ENCODE results near the gene NUTM2G. TPM values are rescaled to one million over a fixed set of nuclear protein-coding genes. Genes with fewer than 3 reads are reported as not detected.
"Not testable (repeated sequence)": the region's sequence is repeated elsewhere in the genome, so short reads cannot be mapped to it uniquely, and the experiment has no call there.

Gene NUTM2G, protein sequence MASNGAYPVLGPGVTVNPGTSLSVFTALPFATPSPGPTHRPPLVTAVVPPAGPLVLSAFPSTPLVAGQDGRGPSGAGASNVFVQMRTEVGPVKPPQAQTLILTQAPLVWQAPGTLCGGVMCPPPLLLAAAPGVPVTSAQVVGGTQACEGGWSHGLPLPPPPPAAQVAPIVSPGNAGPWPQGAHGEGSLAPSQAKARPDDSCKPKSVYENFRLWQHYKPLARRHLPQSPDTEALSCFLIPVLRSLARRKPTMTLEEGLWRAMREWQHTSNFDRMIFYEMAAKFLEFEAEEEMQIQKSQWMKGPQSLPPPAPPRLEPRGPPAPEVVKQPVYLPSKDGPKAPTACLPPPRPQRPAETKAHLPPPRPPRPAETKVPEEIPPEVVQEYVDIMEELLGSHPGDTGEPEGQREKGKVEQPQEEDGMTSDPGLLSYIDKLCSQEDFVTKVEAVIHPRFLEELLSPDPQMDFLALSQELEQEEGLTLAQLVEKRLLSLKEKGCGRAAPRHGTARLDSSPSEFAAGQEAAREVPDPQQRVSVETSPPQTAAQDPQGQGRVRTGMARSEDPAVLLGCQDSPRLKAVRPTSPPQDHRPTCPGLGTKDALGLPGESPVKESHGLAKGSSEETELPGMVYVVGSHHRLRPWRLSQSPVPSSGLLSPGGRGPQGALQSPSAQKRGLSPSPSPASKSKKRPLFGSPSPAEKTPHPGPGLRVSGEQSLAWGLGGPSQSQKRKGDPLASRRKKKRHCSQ
- not detected for total RNA-seq
- not detected for total RNA-seq (2013)
- 0 reads per million in 29 experiments for total RNA-seq

DNA sequence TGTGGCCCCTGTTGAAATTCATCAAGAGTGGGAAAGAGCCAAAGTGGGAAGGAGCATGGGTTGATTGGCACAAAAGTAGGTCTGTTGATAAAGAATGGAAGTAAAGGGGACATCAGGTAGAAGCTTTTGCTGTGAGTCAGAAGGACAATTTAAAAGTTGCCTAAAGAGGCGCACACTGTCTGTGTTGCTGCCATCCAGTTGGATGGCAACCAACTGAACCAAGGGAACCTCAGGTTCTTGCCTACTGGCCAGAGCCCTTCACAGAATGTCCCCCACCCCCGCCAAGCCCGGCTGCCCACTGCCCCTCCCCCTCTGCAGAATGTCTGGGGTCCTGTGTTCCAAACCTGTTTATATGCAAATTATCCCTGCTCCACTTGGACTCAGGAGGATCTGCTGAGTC is at the start of gene NUTM2G:
TSS of gene NUTM2G (plus strand) at position 301 of the 400 bp plus-strand sequence. CDS start 182 bp downstream, outside the sequence.
- H3K4me1 ChIP-seq (ENCODE audit: control insufficient read depth in 1 of 2, extremely low read depth in 1 of 2, insufficient read depth in 2 of 2, low read length in 2 of 2); H3K27ac Mint-ChIP-seq; H3K27ac ChIP-seq (ENCODE audit: low read length); H3K36me3 ChIP-seq (ENCODE audit: control insufficient read depth in 2 of 2, extremely low read depth in 1 of 2, insufficient read depth in 1 of 2, low read length in 1 of 2); CTCF ChIA-PET; POLR2A ChIA-PET; H3K4me1 Mint-ChIP-seq; ATAC-seq (replicated peaks in 1 of 4); DNase-seq; H3K27me3 ChIP-seq (replicated peaks in 1 of 2; ENCODE audit: control insufficient read depth in 2 of 2, extremely low read depth in 1 of 2, insufficient read depth in 2 of 2, low read length in 1 of 2); H3K9me3 Mint-ChIP-seq; H3K9me3 ChIP-seq; H3K27me3 Mint-ChIP-seq; H3K36me3 Mint-ChIP-seq; H3K4me3 ChIP-seq (ENCODE audit: control insufficient read depth in 1 of 2, extremely low read depth in 1 of 2, low read length in 1 of 2); H3K4me3 Mint-ChIP-seq: not testable (repeated sequence)
- WGBS (ENCODE audit: insufficient coverage) = no CpG with 5 or more reads among the region's 3 CpGs

DNA sequence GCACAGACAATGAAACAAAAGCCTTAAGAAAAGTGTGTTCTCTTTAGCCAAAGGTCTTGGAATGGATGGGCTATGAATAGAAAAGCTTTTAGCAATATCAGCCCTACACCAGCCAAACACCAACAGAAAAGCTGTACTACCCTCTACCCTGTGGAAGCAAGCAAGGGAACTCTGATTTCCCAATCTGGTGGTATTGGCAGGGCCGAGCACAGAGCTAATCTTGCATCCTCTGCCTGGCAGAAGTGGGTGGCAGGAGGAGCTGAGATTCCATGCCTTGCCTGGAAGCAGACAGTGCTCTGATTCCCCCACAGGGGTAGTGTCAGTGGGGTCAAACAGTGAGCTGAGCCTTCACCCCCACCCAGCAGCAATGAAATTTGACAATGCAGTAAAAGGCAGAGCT is 44.7 kb upstream of the NUTM2G start:
- Mint-ChIP-seq H3K4me1 (no peaks in the 10 kb centered on the region), H3K4me3 (no peak overlapping the region), H3K27me3 (peaks cover 7 to 9% of the 10 kb centered on the region in 2 donors), H3K9me3 (peaks cover 0 to 8% (median 4%) of the 10 kb centered on the region in 3 donors), H3K27ac (no peak overlapping the region), H3K36me3 (peaks cover 30% of the 10 kb centered on the region)
- no peak for ATAC-seq (replicated peaks in 1 of 4)
- Histone ChIP-seq H3K9me3 (no peaks in the 10 kb centered on the region), H3K27ac (ENCODE audit: low read length) (no peak overlapping the region), H3K4me3 (ENCODE audit: control insufficient read depth in 1 of 2, extremely low read depth in 1 of 2, low read length in 1 of 2) (no peak overlapping the region), H3K4me1 (ENCODE audit: control insufficient read depth in 1 of 2, extremely low read depth in 1 of 2, insufficient read depth in 2 of 2, low read length in 2 of 2) (no peaks in the 10 kb centered on the region), H3K27me3 (replicated peaks in 1 of 2; ENCODE audit: control insufficient read depth in 2 of 2, extremely low read depth in 1 of 2, insufficient read depth in 2 of 2, low read length in 1 of 2) (peaks cover 0 to 3% of the 10 kb centered on the region in 2 experiments), H3K36me3 (ENCODE audit: control insufficient read depth in 2 of 2, extremely low read depth in 1 of 2, insufficient read depth in 1 of 2, low read length in 1 of 2) (no peaks in the 10 kb centered on the region)
- POLR2A ChIA-PET = no interaction called here
- no CpG with 5 or more reads among the region's 1 CpG for WGBS (ENCODE audit: insufficient coverage)
- no peak for DNase-seq
- CTCF ChIA-PET = no interaction called here

DNA sequence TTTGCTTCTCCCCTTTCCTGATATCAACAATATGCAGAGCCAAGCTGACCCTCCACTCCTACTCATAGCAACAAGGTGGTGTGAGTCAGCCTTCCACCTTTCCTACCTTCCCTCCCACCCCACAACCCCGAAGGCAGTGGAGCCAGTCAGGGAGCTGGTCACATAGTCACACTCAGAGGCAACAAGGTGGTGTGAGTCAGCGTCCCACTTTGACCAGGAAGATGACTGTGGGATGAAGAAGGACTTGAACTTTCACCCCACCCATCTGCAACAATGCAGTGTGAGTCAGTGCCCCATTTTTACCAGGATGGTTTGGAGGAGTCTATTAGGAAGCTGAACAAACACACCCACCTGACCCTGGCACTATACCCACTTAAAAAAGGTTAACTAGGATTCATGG is 44.2 kb upstream of the NUTM2G start:
- Mint-ChIP-seq H3K36me3 (peaks cover 32% of the 10 kb centered on the region), H3K27ac (no peak overlapping the region), H3K4me3 (no peak overlapping the region), H3K27me3 (peaks cover 2 to 8% of the 10 kb centered on the region in 2 donors), H3K4me1 (no peaks in the 10 kb centered on the region), H3K9me3 (peaks cover 0 to 8% (median 4%) of the 10 kb centered on the region in 3 donors)
- Histone ChIP-seq H3K4me3 (ENCODE audit: control insufficient read depth in 1 of 2, extremely low read depth in 1 of 2, low read length in 1 of 2) (no peak overlapping the region), H3K27ac (ENCODE audit: low read length) (no peak overlapping the region), H3K27me3 (replicated peaks in 1 of 2; ENCODE audit: control insufficient read depth in 2 of 2, extremely low read depth in 1 of 2, insufficient read depth in 2 of 2, low read length in 1 of 2) (no peaks in the 10 kb centered on the region), H3K4me1 (ENCODE audit: control insufficient read depth in 1 of 2, extremely low read depth in 1 of 2, insufficient read depth in 2 of 2, low read length in 2 of 2) (no peaks in the 10 kb centered on the region), H3K9me3 (no peaks in the 10 kb centered on the region), H3K36me3 (ENCODE audit: control insufficient read depth in 2 of 2, extremely low read depth in 1 of 2, insufficient read depth in 1 of 2, low read length in 1 of 2) (no peaks in the 10 kb centered on the region)
- ChIA-PET CTCF (no interaction called here), POLR2A (no interaction called here)
- ATAC-seq (replicated peaks in 1 of 4) = no peak
- WGBS (ENCODE audit: insufficient coverage) = no CpG with 5 or more reads among the region's 2 CpGs
- no peak for DNase-seq

DNA sequence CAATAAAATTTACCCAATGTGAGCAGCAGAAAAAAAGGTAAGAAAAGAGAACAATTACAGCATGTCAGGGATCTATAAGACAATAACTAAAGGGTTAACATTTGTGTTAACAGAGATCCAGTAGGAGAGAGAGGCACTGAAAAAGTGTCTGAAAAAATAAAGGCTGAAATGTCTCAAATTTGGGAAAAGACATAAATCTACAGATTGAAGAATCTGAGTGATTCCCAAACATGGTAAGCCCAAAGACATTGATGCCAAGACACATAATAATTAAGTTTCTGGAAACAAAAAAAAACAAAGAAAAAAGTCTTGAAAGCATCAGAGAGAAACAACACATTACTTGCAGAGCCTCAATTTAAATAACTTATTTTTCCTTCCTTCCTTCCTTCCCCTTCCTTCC is 43.2 kb upstream of the NUTM2G start:
- no peak overlapping the region for H3K27ac ChIP-seq (ENCODE audit: low read length)
- no peaks in the 10 kb centered on the region for H3K36me3 ChIP-seq (ENCODE audit: control insufficient read depth in 2 of 2, extremely low read depth in 1 of 2, insufficient read depth in 1 of 2, low read length in 1 of 2)
- Mint-ChIP-seq H3K27ac (no peak overlapping the region), H3K4me1 (no peaks in the 10 kb centered on the region), H3K4me3 (no peak overlapping the region), H3K36me3 (peaks cover 39% of the 10 kb centered on the region), H3K9me3 (peaks cover 0 to 8% (median 4%) of the 10 kb centered on the region in 3 donors), H3K27me3 (peaks cover 2 to 3% of the 10 kb centered on the region in 2 donors)
- CTCF ChIA-PET = no interaction called here
- H3K4me1 ChIP-seq (ENCODE audit: control insufficient read depth in 1 of 2, extremely low read depth in 1 of 2, insufficient read depth in 2 of 2, low read length in 2 of 2) = no peaks in the 10 kb centered on the region
- DNase-seq = no peak
- no peaks in the 10 kb centered on the region for H3K9me3 ChIP-seq
- no peak for ATAC-seq (replicated peaks in 1 of 4)
- POLR2A ChIA-PET = no interaction called here
- H3K27me3 ChIP-seq (replicated peaks in 1 of 2; ENCODE audit: control insufficient read depth in 2 of 2, extremely low read depth in 1 of 2, insufficient read depth in 2 of 2, low read length in 1 of 2) = no peaks in the 10 kb centered on the region
- no peak overlapping the region for H3K4me3 ChIP-seq (ENCODE audit: control insufficient read depth in 1 of 2, extremely low read depth in 1 of 2, low read length in 1 of 2)

DNA sequence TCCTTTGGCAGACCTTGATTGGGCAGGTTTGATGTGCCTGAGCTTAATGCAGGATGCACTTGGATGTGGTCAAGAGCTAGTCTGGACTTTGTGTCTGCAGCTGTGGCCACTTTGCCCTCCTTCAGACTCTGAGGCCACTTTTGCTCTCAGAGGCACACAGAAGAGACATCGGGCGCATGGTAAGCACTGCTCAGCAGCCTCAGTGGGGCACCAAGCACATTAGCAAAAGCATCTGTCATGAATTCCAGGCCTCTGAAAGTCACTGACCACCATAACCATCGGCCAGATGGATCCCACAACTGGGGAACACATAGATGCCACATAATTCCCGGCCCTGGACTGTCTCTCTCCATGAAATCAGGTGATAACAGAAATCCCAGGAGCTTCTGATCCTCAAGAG is 40.1 kb upstream of the NUTM2G start:
- peaks cover 53% of the 10 kb centered on the region for H3K36me3 Mint-ChIP-seq
- H3K4me1 Mint-ChIP-seq = no peaks in the 10 kb centered on the region
- no peak overlapping the region for H3K27ac Mint-ChIP-seq
- POLR2A ChIA-PET = no interaction called here
- peaks cover 0 to 8% (median 0%) of the 10 kb centered on the region in 3 donors for H3K9me3 Mint-ChIP-seq
- no peak for ATAC-seq (replicated peaks in 1 of 4)
- Histone ChIP-seq H3K27me3 (replicated peaks in 1 of 2; ENCODE audit: control insufficient read depth in 2 of 2, extremely low read depth in 1 of 2, insufficient read depth in 2 of 2, low read length in 1 of 2) (no peaks in the 10 kb centered on the region), H3K9me3 (no peaks in the 10 kb centered on the region), H3K36me3 (ENCODE audit: control insufficient read depth in 2 of 2, extremely low read depth in 1 of 2, insufficient read depth in 1 of 2, low read length in 1 of 2) (no peaks in the 10 kb centered on the region), H3K27ac (ENCODE audit: low read length) (no peak overlapping the region), H3K4me1 (ENCODE audit: control insufficient read depth in 1 of 2, extremely low read depth in 1 of 2, insufficient read depth in 2 of 2, low read length in 2 of 2) (no peaks in the 10 kb centered on the region), H3K4me3 (ENCODE audit: control insufficient read depth in 1 of 2, extremely low read depth in 1 of 2, low read length in 1 of 2) (no peak overlapping the region)
- no peak for DNase-seq
- CTCF ChIA-PET = no interaction called here
- no peaks in the 10 kb centered on the region for H3K27me3 Mint-ChIP-seq
- 90% methylated on average over 4 of the region's 4 CpGs for WGBS (ENCODE audit: insufficient coverage)
- no peak overlapping the region for H3K4me3 Mint-ChIP-seq

DNA sequence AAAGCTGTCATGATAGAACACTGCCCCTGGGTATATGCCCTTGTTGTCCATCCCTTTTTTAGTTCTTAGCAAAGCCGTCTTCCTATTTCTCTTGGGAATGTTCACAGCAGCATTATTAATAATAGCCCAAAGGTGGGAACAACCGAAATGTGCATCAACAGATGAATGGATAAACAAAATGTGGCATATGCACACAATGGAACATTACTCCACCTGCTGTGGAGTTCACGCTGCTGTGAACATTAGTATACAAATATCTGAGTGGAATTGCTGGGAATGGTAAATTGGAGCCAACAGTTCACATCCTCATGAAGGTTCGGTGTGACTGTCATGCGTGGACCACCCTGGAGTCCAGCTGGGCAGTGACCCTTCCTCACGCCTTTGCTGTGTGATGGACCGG is 36.5 kb upstream of the NUTM2G start:
- Mint-ChIP-seq H3K4me3 (no peak overlapping the region), H3K27ac (no peak overlapping the region), H3K9me3 (peaks cover 0 to 5% (median 0%) of the 10 kb centered on the region in 3 donors), H3K4me1 (no peaks in the 10 kb centered on the region), H3K36me3 (peaks cover 66% of the 10 kb centered on the region), H3K27me3 (no peaks in the 10 kb centered on the region)
- peaks cover 0 to 16% of the 10 kb centered on the region in 2 donors for H3K36me3 ChIP-seq (ENCODE audit: control insufficient read depth in 2 of 2, extremely low read depth in 1 of 2, insufficient read depth in 1 of 2, low read length in 1 of 2)
- H3K27ac ChIP-seq (ENCODE audit: low read length) = no peak overlapping the region
- DNase-seq (no peak), ATAC-seq (replicated peaks in 1 of 4) (no peak)
- ChIA-PET CTCF (no interaction called here), POLR2A (no interaction called here)
- H3K4me1 ChIP-seq (ENCODE audit: control insufficient read depth in 1 of 2, extremely low read depth in 1 of 2, insufficient read depth in 2 of 2, low read length in 2 of 2) = no peaks in the 10 kb centered on the region
- WGBS (ENCODE audit: insufficient coverage) = 98% methylated on average over 5 of the region's 7 CpGs
- no peak overlapping the region for H3K4me3 ChIP-seq (ENCODE audit: control insufficient read depth in 1 of 2, extremely low read depth in 1 of 2, low read length in 1 of 2)
- H3K9me3 ChIP-seq = no peaks in the 10 kb centered on the region
- H3K27me3 ChIP-seq (replicated peaks in 1 of 2; ENCODE audit: control insufficient read depth in 2 of 2, extremely low read depth in 1 of 2, insufficient read depth in 2 of 2, low read length in 1 of 2) = no peaks in the 10 kb centered on the region

Measured in T-cell (primary cell).